LNCaP clone FGC (cell line): ENCODE data around the gene NOC4L.

Source experiments
- DNase-seq: peaks from one replicate; pipeline ENCODE4 v3.0.0-alpha.2; 2011; ENCODE audit warnings: low read depth
- H3K4me3 ChIP-seq: 2 replicates; pipeline ENCODE4 v1.5.1; 2011; ENCODE audit warnings: mild to moderate bottlenecking, low read depth, low read length, control low read depth
- TF ChIP-seq, protein P1 (sequence below): IDR thresholded peaks from 2 replicates; pipeline ENCODE4 v1.5.1; 2012; ENCODE audit warnings: mild to moderate bottlenecking; ENCODE audit not compliant: control insufficient read depth, insufficient read depth; ENCODE audit errors: extremely low read depth

NOC4L gene

DNA sequence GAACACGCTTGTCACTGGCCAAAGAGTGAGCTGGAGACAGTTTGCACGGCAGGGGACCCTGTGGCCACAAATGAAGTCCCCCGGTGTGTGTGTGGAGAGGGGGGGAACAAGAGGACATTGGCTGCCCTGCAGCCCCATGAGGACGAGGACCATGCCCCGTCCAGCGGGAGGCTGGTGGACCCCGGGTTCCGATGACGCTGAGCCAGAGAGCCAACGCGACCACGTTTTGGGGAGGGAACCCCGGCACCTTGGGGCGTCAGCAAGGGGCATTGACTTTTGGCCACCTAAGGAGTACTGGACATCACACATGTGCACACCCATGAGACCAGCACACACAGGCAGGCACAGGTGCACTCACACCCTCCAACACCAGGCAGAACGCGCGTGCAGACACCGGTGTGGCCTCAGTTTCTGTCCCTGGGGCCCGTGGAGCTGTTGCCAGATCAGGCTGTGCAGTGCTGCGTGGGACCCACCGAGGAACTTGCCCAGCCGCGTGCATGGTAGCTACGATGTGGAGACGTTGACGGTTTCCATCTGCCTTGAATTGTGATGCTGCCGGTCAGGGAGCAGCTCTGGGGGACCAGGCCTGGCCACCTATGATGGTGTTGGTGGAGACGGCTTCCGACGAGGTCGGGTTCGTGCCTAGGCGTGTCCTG, 26.5 kb downstream of the NOC4L start:
- H3K4me3 ChIP-seq = no peak overlapping the region
- no peak for DNase-seq
- TF ChIP-seq, protein P1, sequence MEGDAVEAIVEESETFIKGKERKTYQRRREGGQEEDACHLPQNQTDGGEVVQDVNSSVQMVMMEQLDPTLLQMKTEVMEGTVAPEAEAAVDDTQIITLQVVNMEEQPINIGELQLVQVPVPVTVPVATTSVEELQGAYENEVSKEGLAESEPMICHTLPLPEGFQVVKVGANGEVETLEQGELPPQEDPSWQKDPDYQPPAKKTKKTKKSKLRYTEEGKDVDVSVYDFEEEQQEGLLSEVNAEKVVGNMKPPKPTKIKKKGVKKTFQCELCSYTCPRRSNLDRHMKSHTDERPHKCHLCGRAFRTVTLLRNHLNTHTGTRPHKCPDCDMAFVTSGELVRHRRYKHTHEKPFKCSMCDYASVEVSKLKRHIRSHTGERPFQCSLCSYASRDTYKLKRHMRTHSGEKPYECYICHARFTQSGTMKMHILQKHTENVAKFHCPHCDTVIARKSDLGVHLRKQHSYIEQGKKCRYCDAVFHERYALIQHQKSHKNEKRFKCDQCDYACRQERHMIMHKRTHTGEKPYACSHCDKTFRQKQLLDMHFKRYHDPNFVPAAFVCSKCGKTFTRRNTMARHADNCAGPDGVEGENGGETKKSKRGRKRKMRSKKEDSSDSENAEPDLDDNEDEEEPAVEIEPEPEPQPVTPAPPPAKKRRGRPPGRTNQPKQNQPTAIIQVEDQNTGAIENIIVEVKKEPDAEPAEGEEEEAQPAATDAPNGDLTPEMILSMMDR = no peak

DNA sequence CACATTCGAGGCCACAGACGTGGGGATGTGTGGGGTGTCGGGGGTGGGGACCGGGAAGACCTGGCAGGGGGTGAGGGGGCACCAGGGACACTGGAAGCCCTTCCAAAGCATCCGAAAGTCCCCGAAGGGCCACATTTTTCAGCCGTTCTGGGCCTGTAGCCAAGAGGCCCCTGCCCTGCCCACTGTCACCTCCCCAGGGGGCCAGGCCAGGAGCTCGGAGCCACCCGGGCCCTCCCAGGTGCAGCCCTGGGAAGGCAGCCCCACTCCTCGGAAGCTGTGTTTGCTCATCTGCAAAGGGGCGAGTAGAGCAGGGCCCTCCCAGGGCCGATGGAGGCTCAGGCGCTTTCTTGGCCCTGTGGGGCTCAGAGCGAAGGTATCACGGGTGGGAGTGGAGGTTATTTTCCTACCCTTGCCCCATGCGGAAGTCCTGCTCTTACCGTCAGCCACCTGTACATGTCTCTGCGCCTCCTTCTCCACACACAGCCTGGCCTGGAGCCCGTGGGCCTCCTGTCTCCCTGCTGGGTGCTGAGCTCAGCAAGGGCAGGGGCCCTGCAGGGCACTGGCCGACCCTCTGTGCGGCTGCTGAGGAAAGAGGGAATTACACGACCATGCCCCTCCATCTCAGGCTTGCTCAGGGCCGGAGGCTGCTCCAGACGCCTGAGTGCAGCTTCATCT, 27.2 kb downstream of the NOC4L start:
- no peak overlapping the region for H3K4me3 ChIP-seq
- no peak for DNase-seq
- TF ChIP-seq, protein P1 = no peak

DNA sequence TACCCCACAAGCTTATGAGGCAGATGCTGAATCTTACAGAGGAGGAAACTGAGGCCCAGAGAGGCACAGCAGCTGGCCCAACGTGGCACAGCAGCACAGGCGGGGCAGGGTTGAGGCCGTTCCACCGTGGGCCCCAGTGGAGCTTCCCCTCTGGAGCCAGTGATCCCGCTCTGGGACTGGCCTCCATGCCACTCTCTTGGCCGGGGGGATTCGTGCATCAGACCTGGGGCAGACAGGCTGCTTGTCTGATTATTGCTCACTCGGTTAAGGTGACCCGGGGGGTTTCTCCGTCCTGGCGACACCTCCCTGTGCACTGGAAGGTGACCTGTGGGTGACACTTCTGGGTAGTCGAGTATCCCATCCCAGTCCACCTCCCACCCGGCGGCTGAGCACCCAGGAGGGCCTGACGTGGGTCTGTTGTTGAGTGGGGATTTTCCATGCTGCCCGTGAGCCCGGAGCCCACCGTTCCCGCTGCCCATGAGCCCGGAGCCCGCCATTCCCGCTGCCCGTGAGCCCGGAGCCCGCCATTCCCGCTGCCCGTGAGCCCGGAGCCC, 27.8 kb downstream of the NOC4L start:
- no peak for DNase-seq
- H3K4me3 ChIP-seq = no peak overlapping the region
- TF ChIP-seq, protein P1 = no peak

DNA sequence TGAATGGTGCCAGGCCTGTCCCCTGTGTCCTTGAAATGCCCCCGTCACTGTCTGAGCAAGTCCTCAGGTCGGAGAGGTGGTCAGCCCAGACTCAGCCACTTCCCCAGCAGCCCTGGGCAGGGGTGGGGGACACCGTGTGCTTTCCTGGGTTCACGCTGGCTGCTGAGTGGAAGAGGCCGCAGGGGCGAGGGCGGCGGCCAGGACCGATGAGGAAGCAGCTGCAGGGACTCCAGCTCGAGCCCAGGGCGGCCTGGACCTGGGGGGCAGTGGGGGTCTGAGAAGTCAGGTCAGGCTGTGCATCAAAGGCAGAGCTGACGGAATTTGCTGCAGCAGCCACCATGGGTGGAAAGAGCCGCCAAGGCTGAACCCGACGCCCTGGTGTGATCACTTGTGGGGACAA, 28.4 kb downstream of the NOC4L start:
- TF ChIP-seq, protein P1 = no peak

DNA sequence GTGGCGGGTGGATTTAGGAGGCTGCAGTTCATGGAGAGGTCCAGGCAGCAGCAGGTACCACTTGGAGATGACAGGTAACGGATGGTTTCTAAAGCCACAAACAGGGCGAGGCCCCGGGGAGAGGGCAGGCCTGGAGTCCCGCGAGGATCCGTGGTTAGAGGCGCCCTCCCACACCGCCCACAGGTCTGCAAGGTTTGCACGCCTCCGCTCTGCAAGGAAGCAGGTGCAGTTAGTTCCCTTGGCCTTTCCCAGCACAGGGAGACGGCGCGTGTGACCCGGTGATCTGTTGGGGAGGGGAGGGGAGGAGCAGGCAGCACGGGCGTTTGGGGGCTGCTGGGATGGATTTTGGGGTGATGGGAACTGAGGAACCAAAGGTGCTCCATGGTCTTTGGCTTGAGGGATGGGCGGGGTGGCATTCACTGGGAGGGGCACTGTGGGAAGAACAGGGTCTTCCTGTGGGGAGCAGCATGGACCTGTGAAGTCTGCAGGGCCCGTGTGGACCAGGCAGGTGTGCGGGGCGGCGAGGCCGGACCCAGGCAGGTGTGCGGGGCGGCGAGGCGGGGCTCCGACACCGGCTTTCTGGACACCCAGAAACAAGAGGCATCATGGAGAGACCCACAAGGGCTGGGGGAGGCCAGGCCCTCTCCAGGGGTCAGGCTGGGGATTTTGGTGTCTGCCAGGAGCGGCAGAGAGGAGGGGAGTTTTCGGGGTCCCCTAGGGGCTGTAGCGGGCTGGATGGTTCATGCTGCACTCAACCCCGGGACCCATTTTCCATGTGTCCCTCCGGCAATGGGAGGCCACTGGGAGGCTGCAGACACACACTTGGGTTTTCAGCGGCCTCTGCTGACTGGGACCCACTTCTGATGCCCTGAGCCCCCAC, 29.1 kb downstream of the NOC4L start:
- H3K4me3 ChIP-seq = no peak overlapping the region
- no peak for DNase-seq
- TF ChIP-seq, protein P1 = no peak

More for the DNA sequence above, 28.4 kb downstream of the NOC4L start:
- no peak for DNase-seq
- H3K4me3 ChIP-seq = no peak overlapping the region

DNA sequence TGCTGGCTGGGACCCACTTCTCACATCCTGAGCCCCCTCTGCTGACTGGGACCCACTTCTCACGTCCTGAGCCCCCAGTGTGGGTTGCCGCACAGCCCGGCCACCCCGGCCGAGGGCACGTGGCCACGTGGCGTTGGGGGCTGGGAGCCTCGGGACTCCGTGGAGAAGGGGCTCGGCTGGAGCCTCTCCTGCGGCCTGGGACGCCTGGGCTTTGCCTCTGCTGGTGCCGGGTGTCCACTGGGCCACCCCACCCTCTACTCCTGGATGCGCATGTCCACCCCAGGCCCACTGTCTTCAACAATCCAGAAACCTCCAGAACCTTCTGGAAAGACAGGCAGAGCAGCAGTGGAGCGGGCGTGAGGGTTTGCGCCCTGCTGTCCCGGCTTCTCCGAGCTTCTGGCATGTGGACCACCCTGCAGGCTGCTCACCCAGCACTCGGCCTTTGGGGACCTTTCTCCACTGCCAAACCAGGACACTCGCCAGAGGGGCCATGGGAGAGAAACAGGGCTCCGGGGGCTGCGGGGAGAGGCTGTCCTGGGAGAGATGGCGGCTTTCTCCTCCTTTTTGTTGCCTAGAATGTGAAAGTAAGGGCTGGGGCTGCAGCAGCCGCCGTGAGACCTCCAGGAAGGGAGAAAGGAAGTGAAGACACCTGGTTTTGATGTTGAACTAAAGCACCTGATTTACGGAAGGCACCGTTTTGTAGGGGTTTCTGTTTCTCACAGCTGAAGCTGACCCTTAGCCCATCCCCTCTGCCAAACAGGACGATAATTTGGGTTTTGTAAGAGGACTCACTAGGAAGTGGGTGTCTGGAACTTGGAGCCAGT, 30.0 kb downstream of the NOC4L start:
- DNase-seq = no peak
- TF ChIP-seq, protein P1 = no peak
- H3K4me3 ChIP-seq = no peak overlapping the region
